GM19351 (cell line): ENCODE results near the gene SERGEF.

ENCODE experiments used
- ATAC-seq: cut with Tn5 transposase; IDR thresholded peaks from one replicate; pipeline ENCODE4 v1.9.1; 2021; ENCODE audit warnings: mild to moderate bottlenecking, moderate library complexity; ENCODE audit not compliant: unreplicated experiment

Gene SERGEF

GRCh38 chr11:18012906-18013781 is at the start of gene SERGEF:
Gene SERGEF (minus strand): TSS chr11:18013047. CDS start chr11:18013010, 37 bp downstream.
- ATAC-seq: peak; percentile 88

GRCh38 chr11:18061351-18061750 is 48.5 kb upstream of the SERGEF start:
- ATAC-seq: no peak

DNA sequence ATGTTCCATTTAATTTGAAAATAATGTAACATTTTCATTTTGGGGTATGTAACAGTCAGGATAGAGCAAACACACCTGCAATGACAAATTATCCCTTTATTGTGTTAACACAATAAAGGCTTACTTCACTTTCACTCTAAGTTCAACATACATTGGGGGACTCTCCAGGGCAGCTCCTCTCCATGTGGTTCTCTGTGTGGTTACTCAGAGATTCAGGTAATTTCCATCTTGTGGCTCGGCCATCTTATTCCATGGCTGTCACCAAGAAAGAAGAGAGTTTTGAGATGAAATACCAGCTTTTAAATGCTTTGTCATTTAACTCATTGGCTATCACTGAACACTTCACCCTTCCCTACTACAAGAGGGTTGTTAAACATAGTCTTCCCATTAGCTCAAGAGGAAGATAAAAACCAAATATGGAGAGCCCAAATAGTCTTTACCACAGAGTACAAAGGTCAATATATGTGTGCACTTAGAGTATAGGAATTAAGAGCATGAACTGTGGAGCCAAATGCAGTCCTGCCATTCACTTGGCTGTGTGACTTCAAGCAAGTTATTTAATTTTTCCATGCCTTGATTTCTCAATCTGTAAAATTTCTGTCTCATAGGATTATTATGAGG is 43.8 kb upstream of the SERGEF start:
- ATAC-seq: no peak

- ATAC-seq: no peak
These were observed 41.8 kb upstream of the SERGEF start for GRCh38 chr11:18054511-18055103.

GRCh38 chr11:18050848-18051247 is 38.0 kb upstream of the SERGEF start:
- no peak for ATAC-seq

DNA sequence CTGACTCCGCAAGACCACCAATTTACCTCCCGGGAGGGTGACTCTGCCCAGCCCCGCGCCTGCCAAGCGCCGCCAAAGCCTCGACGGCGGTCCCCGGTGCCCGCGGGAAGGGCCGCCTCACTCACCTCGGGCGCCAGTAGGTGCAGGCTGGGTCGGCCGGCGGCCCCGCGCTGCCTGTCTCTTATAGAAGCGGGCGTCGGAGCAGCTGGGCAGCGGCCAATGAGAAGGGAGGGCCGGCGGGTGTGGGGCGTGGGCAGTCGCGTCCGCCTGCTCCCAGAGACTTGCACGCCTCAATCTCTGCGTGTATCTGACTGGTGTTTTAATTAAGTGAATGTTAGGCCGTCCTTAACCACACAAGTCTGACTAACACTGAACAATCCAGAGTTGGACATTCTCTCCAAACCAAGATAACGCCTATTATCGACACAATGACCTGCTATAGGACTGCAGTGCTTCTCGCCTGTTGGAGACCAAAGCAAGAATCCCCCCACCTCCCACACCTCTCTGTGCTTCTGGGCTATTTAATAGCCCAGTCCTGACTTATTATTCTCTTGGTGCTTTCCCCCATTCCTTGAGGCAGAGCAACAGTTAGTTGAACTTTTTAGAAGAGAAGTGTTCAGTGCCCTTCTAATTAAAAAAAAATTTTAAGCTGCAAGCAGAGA is 33.4 kb upstream of the SERGEF start, which contains the start of gene TPH1:
TSS of gene TPH1 (minus strand) at position 154 of the 662 bp plus-strand sequence. CDS start 5,507 bp downstream, outside the sequence.
- ATAC-seq: no peak

DNA sequence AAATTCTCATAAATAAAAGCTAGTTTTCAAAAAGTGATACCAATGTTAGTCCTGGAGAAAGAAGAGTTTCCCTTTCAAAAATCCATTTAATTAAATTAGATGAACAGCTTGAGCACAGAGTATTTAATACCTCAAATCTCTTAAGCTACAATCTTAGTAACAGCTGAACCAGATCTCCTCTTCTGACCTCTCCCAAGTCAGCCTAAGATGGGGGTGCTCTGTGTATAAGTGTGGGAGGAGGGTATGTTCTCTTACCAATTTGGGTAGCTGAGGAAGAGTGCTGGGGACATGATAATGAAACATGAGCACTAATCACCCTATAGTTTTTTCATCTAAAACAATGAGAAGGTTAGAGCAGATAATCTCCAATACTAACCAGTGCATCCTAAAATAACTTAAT is 23.6 kb upstream of the SERGEF start:
- no peak for ATAC-seq

DNA sequence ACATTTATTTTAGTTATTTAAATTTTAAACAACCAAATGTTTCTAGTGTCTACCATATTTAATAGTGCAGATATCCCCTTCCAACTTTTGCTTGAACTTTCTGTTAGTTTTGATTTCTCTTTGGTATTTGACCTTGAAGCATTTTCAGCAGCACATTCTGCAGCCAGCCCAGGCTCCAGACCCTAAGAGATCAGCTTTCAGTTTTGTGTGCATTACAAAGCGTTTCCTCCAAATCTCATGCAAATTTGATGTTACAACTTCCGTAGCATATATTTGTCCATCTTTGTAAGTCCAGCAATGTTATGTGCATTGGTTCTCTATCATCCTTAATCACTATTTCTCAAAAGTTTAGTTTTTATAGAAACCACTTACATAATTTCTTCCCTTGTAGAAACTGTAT is 14.6 kb upstream of the SERGEF start:
- ATAC-seq: no peak

- ATAC-seq: no peak
These were observed 9.6 kb upstream of the SERGEF start for GRCh38 chr11:18022419-18022818.

GRCh38 chr11:18019650-18020049 is 6.8 kb upstream of the SERGEF start:
- no peak for ATAC-seq

DNA sequence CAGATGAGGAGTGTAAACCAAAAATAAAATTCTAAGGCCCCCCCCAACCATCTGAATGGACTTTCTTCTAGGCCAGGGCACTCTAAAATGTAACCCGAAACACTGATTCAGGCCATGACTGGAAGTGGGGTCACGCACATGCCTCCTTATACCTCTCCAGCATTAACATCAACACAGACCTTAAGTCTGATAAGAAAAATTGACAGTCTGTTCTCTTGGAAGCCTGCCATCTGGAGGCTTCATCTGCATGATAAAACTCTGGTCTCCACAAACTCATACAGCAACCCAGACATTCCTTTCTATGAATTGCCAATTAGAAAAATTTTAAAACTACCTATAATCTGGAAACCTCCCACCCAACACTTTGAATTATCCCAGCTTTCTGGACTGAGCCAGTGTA is 3.9 kb upstream of the SERGEF start:
- ATAC-seq: no peak

- ATAC-seq: no peak
These were observed 2.0 kb upstream of the SERGEF start for GRCh38 chr11:18014876-18015275.

GRCh38 chr11:18013790-18014507 is 1.1 kb upstream of the SERGEF start:
- no peak for ATAC-seq

DNA sequence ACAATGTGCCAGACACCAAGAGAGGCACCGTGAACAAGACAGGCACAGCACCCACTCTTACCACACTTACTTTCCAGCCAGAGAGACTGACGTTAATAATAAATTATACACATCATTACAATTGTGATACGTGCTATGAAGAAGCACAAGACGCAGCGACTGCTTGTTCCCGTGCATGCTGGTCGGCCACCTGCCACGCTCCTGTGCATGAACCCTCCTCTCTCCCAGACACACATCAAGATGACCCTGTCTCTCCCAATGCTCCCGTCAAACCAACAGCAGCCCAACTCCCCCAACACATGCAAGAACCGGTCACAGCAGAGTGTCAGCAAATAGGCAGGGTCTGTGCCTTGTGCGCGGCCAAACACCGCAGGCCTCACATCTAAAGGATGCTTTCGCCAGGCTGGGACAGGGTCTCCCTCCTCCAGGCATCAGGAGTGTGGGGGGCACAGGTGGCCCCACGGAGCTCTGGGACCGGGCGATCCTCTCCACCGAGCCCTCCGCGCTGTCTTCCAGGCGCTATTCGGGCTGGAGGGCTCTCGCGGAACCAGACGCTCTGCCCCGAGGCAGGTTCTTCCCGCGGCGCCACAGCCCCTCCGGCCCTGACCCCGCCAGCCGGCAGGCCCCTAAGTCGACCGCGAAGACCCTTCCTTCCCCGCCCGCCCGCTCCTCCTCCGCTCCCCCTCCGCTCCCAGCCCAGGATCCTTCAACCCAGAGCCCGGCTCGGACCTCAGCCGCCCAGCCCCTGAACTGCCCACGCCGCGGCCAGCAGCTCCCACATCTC is 533 bp downstream of the SERGEF start:
- peak; percentile 10 for ATAC-seq

DNA sequence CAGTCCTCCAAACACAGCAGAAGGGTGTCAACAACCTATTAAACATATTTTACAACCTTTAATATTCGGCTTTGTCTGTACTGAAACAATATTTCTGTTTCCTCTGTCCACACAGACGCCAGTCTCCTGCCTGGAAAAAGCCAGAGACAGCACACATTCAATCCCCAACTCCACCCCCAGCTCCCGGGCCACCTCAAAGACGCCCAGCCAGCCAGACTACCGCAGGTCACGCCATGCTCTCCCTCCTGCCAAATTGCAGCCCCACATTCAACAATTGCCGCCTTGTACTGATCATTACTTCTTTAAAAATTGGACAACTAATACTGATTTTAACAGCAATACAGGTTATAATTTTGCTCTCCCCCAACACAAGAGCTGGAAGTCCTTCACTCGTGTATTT is 1.2 kb downstream of the SERGEF start:
- ATAC-seq: no peak

DNA sequence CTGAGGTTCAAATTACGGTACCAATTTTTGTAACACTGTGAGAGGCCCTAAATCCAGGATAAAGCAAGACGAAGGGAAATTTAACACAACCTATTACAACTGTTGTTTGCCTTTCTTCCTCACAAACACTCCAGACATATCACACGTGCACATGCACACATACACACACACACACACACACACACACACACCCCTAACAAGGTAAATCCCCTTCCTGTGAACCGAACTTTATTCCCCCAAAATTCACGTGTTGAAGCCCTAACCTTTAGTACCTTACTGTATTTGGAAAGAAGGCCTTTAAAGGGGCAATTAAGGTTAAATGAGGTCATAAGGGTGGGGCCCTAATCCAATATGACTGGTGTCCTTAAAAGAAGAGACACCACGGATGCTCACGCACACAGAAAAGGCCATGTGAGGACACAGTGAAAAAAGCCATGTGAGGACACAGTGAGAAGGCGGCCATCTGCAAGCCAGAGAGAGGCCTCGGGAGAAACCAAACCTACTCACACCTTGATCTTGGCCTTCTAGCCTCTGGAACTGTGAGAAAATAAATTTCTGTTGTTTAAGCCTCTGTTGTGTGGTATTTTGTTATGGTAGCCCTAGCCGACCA is 1.8 kb downstream of the SERGEF start:
- ATAC-seq: no peak

- ATAC-seq: no peak
These were observed 2.7 kb downstream of the SERGEF start for GRCh38 chr11:18010121-18010670.

DNA sequence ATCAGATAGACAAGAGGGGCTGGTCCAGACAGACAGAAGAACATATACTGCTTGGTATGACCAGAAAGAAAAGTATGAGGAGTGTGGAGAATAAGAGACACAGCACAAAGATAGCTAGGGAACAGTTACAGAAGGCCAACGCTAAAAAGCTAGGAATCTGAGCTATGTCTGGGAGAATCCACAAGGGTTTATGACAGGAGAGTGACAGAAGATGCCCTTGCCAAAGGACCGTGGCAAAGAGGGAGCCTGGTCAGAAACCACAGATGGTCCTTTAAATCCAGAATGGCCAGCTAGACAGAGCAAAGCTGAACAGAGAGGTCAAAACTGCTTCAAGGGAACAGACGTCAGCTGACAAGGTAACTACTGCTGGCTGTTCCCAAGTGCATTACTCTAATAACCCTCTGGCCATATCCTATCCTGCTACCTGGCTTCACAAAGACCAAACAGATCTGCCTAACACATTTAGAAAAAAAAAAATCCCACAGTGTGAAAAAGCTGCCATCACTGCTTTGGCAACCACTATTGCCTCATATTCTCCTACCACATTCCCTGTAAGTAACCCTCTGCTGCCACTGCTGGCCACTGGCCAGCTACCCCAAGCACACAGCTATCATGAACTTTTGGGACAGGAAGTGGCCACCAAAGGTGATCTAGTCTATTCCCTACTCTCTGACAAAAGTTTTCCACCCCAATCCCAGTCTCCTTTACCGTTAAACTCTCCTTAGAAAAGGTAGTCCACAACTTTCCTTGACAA is 7.3 kb downstream of the SERGEF start:
- no peak for ATAC-seq
